OCI-LY1 (cell line): ENCODE measurements around the gene RPL36AL.

Source experiments
- H2AFZ ChIP-seq: fragments of 200-600 bp; sonication (generic), shearing (Covaris generic); 2 replicates; pipeline ENCODE4 v1.6.0; 2014; ENCODE audit warnings: antibody characterized with exemption, mild to moderate bottlenecking, low read length
- H3F3A ChIP-seq: fragments of 200-600 bp; sonication (generic), shearing (Covaris generic); 2 replicates; pipeline ENCODE4 v1.6.0; 2014; ENCODE audit warnings: mild to moderate bottlenecking, antibody characterized with exemption, low read length, moderate library complexity; ENCODE audit not compliant: insufficient read depth
- H3K27ac ChIP-seq: fragments of 200-600 bp; sonication (generic); 2 replicates; pipeline ENCODE4 v1.5.1; 2014; ENCODE audit warnings: low read length, mixed run types, mild to moderate bottlenecking, low read depth; ENCODE audit not compliant: poor library complexity, severe bottlenecking
- H3K27me3 ChIP-seq: fragments of 200-600 bp; sonication (generic); 2 replicates; pipeline ENCODE4 v1.6.0; 2014; ENCODE audit warnings: antibody characterized with exemption, mild to moderate bottlenecking, low read length, moderate library complexity; ENCODE audit not compliant: insufficient read depth
- H3K36me3 ChIP-seq: fragments of 200-600 bp; sonication (generic); 2 replicates; pipeline ENCODE4 v1.6.1; 2014; ENCODE audit warnings: mild to moderate bottlenecking, antibody characterized with exemption, low read length, moderate library complexity, mixed read lengths; ENCODE audit not compliant: insufficient read depth
- H3K4me1 ChIP-seq: fragments of 200-600 bp; sonication (generic); 2 replicates; pipeline ENCODE4 v1.5.1; 2014; ENCODE audit warnings: mild to moderate bottlenecking, low read length, moderate library complexity; ENCODE audit not compliant: insufficient read depth, severe bottlenecking
- H3K4me2 ChIP-seq: fragments of 200-600 bp; sonication (generic), shearing (Covaris generic); 2 replicates; pipeline ENCODE4 v1.6.1; 2014; ENCODE audit warnings: low read length
- H3K4me3 ChIP-seq: fragments of 200-600 bp; sonication (generic); 2 replicates; pipeline ENCODE4 v1.5.1; 2014; ENCODE audit warnings: low read length, low read depth, mild to moderate bottlenecking, mixed read lengths; ENCODE audit not compliant: poor library complexity, severe bottlenecking
- H3K79me2 ChIP-seq: fragments of 200-600 bp; shearing (Covaris generic); 2 replicates; pipeline ENCODE4 v1.6.1; 2016; ENCODE audit warnings: mixed run types, low read length, mixed read lengths; ENCODE audit not compliant: insufficient read depth
- H3K9ac ChIP-seq: fragments of 200-600 bp; sonication (generic), shearing (Covaris generic); 2 replicates; pipeline ENCODE4 v1.6.1; 2014; ENCODE audit warnings: mild to moderate bottlenecking, low read length, mixed read lengths
- H3K9me2 ChIP-seq: fragments of 200-600 bp; sonication (generic), shearing (Covaris generic); 2 replicates; pipeline ENCODE4 v1.6.1; 2014; ENCODE audit warnings: low read depth, mild to moderate bottlenecking, low read length, mixed read lengths
- H3K9me3 ChIP-seq: fragments of 200-600 bp; shearing (Covaris generic); 2 replicates; pipeline ENCODE4 v1.6.1; 2014; ENCODE audit warnings: low read length, mixed read lengths
- H4K20me1 ChIP-seq: fragments of 200-600 bp; sonication (generic), shearing (Covaris generic); 2 replicates; pipeline ENCODE4 v1.6.0; 2016; ENCODE audit warnings: mild to moderate bottlenecking, low read length; ENCODE audit not compliant: insufficient read depth
- CTCF ChIP-seq: fragments of 200-600 bp; sonication (generic), shearing (Covaris generic); IDR thresholded peaks from 2 replicates; pipeline ENCODE4 v1.5.1; 2017; ENCODE audit warnings: mild to moderate bottlenecking, antibody characterized with exemption, low read length, moderate library complexity, mixed read lengths
- EZH2 ChIP-seq: fragments of 200-600 bp; sonication (generic), shearing (Covaris generic); IDR thresholded peaks from 2 replicates; pipeline ENCODE4 v1.8.0; 2017; ENCODE audit warnings: borderline replicate concordance, mixed run types, mild to moderate bottlenecking, antibody characterized with exemption, low read length, moderate library complexity, mixed read lengths

RPL36AL gene

GRCh38 chr14:49612671-49613070, 7.8 kb downstream of the RPL36AL start:
- H3K27me3 ChIP-seq = no peaks in the 10 kb centered on the region
- peaks cover 7% of the 10 kb centered on the region for H3K4me1 ChIP-seq
- no peak overlapping the region for H3K4me2 ChIP-seq
- H3K36me3 ChIP-seq = peaks cover 66% of the 10 kb centered on the region
- H4K20me1 ChIP-seq = no peaks in the 10 kb centered on the region
- H3K9ac ChIP-seq = no peak overlapping the region
- no peak for TF ChIP-seq EZH2
- no peak overlapping the region for H3K27ac ChIP-seq
- no peaks in the 10 kb centered on the region for H3K9me3 ChIP-seq
- H3K79me2 ChIP-seq = peaks cover 8% of the 10 kb centered on the region; the same call in 1 of the 2 replicates
- no peak overlapping the region for H3K4me3 ChIP-seq
- no peak overlapping the region for H2AFZ ChIP-seq
- H3K9me2 ChIP-seq = no peaks in the 10 kb centered on the region
- peaks cover 3% of the 10 kb centered on the region; the same call in 1 of the 2 replicates for H3F3A ChIP-seq

GRCh38 chr14:49612251-49612650, 8.2 kb downstream of the RPL36AL start:
- H3F3A ChIP-seq = peaks cover 3% of the 10 kb centered on the region; the same call in 1 of the 2 replicates
- H3K27ac ChIP-seq = no peak overlapping the region
- H3K79me2 ChIP-seq = peaks cover 8% of the 10 kb centered on the region; the same call in 1 of the 2 replicates
- no peaks in the 10 kb centered on the region for H3K9me2 ChIP-seq
- no peak overlapping the region for H3K9ac ChIP-seq
- TF ChIP-seq CTCF (no peak), EZH2 (no peak)
- peaks cover 7% of the 10 kb centered on the region for H3K4me1 ChIP-seq
- no peak overlapping the region for H3K4me2 ChIP-seq
- H3K36me3 ChIP-seq = peaks cover 66% of the 10 kb centered on the region
- H2AFZ ChIP-seq = no peak overlapping the region
- H3K9me3 ChIP-seq = no peaks in the 10 kb centered on the region
- no peak overlapping the region for H3K4me3 ChIP-seq
- no peaks in the 10 kb centered on the region for H4K20me1 ChIP-seq
- H3K27me3 ChIP-seq = no peaks in the 10 kb centered on the region

- no peak overlapping the region for H3K4me3 ChIP-seq
- no peaks in the 10 kb centered on the region for H3K9me2 ChIP-seq
- peaks cover 7% of the 10 kb centered on the region for H3K4me1 ChIP-seq
- no peaks in the 10 kb centered on the region for H3F3A ChIP-seq
- no peaks in the 10 kb centered on the region for H3K9me3 ChIP-seq
- peaks cover 8% of the 10 kb centered on the region; the same call in 1 of the 2 replicates for H3K79me2 ChIP-seq
- H3K4me2 ChIP-seq = no peak overlapping the region
- H3K36me3 ChIP-seq = peaks cover 73% of the 10 kb centered on the region
- no peak overlapping the region for H3K9ac ChIP-seq
- H2AFZ ChIP-seq = no peak overlapping the region
- no peak overlapping the region for H3K27ac ChIP-seq
- no peaks in the 10 kb centered on the region for H3K27me3 ChIP-seq
- no peaks in the 10 kb centered on the region for H4K20me1 ChIP-seq
- no peak for TF ChIP-seq EZH2
- TF ChIP-seq CTCF = no peak
These were observed 12.8 kb downstream of the RPL36AL start for GRCh38 chr14:49607583-49607982.
